Prostate gland (tissue), 2 donors: Measurements from ENCODE around the gene LAX1.

Experiments used
- POLR2AphosphoS5 ChIP-seq: sonication (generic); formaldehyde crosslinking; IDR thresholded peaks from one replicate; pipeline ENCODE4 v1.6.1; 2017; ENCODE audit warnings: antibody characterized with exemption
- TF ChIP-seq, protein P1 (sequence below), 4 experiments: fragments of 200-600 bp in 2 of 4; fragments of 450-650 bp in 2 of 4; sonication (generic) in 2 of 4; IDR thresholded peaks; 1 replicate in 3 of 4; 2 replicates in 1 of 4; pipeline ENCODE4 v1.5.1; 2016 to 2019; ENCODE audit warnings: antibody characterized with exemption in 4 of 4, mild to moderate bottlenecking in 2 of 4, moderate library complexity in 2 of 4

DNA sequence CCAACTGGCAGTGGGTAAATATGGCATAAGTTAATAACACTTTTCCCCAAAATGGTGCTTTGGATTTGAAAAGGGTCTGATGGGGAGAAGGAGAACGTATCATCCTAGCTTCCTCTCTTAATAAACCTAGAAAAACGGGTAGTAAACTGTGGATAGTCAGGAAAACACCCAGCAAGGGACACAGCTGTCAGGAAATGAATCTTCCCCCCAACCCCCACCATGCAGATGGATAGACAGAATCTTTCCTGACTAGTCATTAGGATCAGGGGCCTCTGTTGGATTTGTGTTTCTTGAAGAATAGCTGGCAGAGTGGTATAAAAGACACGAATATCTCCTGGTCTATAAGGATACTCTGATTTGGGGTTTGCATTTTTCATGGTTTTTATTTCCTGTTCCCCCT, 22.5 kb upstream of the LAX1 start:
- TF ChIP-seq, protein P1, sequence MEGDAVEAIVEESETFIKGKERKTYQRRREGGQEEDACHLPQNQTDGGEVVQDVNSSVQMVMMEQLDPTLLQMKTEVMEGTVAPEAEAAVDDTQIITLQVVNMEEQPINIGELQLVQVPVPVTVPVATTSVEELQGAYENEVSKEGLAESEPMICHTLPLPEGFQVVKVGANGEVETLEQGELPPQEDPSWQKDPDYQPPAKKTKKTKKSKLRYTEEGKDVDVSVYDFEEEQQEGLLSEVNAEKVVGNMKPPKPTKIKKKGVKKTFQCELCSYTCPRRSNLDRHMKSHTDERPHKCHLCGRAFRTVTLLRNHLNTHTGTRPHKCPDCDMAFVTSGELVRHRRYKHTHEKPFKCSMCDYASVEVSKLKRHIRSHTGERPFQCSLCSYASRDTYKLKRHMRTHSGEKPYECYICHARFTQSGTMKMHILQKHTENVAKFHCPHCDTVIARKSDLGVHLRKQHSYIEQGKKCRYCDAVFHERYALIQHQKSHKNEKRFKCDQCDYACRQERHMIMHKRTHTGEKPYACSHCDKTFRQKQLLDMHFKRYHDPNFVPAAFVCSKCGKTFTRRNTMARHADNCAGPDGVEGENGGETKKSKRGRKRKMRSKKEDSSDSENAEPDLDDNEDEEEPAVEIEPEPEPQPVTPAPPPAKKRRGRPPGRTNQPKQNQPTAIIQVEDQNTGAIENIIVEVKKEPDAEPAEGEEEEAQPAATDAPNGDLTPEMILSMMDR (IDR thresholded peaks at IDR 0.05), result no peak
- TF ChIP-seq POLR2AphosphoS5, result no peak
